Testis (tissue), 2 donors: ENCODE data around the gene DYNC1I2.

ENCODE experiments used
- POLR2A ChIP-seq: fragments of 450-650 bp; IDR thresholded peaks from one replicate; pipeline ENCODE4 v1.6.1; 2017; ENCODE audit warnings: antibody characterized with exemption, mild to moderate bottlenecking, moderate library complexity
- TF ChIP-seq, protein P1 (sequence below), 3 experiments: fragments of 450-650 bp in 2 of 3; fragments of 200-600 bp in 1 of 3; sonication (generic) in 1 of 3; IDR thresholded peaks; one replicate each; pipeline ENCODE4 v1.5.1; 2016 to 2019; ENCODE audit warnings: antibody characterized with exemption in 3 of 3, mild to moderate bottlenecking in 2 of 3, moderate library complexity in 1 of 3

DNA sequence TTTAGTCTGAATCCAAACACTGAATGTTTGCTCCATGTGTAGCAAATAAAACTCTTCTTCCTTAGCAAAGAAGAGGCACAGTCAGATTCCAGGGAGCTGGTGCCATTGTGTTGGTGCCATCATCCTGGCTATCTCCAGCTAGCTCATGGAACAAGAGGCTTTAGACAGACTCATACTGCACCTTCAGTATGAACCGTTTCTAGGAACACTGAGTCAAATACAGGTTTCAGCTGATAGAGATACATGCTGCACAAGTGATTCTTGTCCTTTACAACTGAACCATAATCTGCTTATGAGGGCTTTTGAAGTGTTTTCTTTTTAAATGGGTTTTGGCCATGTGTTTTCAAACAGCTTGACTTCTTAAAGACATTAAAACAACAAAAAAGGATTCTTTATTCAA, 57.9 kb downstream of the DYNC1I2 start:
- TF ChIP-seq, protein P1, sequence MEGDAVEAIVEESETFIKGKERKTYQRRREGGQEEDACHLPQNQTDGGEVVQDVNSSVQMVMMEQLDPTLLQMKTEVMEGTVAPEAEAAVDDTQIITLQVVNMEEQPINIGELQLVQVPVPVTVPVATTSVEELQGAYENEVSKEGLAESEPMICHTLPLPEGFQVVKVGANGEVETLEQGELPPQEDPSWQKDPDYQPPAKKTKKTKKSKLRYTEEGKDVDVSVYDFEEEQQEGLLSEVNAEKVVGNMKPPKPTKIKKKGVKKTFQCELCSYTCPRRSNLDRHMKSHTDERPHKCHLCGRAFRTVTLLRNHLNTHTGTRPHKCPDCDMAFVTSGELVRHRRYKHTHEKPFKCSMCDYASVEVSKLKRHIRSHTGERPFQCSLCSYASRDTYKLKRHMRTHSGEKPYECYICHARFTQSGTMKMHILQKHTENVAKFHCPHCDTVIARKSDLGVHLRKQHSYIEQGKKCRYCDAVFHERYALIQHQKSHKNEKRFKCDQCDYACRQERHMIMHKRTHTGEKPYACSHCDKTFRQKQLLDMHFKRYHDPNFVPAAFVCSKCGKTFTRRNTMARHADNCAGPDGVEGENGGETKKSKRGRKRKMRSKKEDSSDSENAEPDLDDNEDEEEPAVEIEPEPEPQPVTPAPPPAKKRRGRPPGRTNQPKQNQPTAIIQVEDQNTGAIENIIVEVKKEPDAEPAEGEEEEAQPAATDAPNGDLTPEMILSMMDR (IDR thresholded peaks at IDR 0.05), result no peak
- no peak for TF ChIP-seq POLR2A
